Liver (tissue), 3 donors: ENCODE data around the gene KRT8.

Source experiments
- CTCF ChIP-seq: fragments of 150-350 bp; IDR thresholded peaks from 2 replicates; pipeline ENCODE4 v1.5.1; 2017; ENCODE audit warnings: improper control_type of control experiment, low read depth, low read length; ENCODE audit not compliant: missing input control
- GABPA ChIP-seq, 2 donors: IDR thresholded peaks in 1 of 2; conservative IDR thresholded peaks in 1 of 2; 2 replicates each; pipeline ENCODE4 v1.6.1; 2016; ENCODE audit warnings: antibody characterized with exemption in 2 of 2, mild to moderate bottlenecking in 1 of 2, moderate library complexity in 1 of 2
- MAX ChIP-seq: IDR thresholded peaks from 2 replicates; pipeline ENCODE4 v1.6.1; 2016; ENCODE audit warnings: antibody characterized with exemption
- RXRA ChIP-seq, 2 donors: IDR thresholded peaks; 2 replicates each; pipeline ENCODE4 v1.6.1; 2017 to 2018; ENCODE audit warnings: antibody characterized with exemption in 2 of 2, mild to moderate bottlenecking in 1 of 2
- donor health status: healthy.
- donor health status: healthy.

GRCh38 chr12:52895726-52896189, 9.1 kb downstream of the KRT8 start:
- no peak for TF ChIP-seq CTCF
- TF ChIP-seq RXRA (IDR thresholded peaks at IDR 0.05): no peak
- no peak for TF ChIP-seq MAX
- no peak for TF ChIP-seq GABPA (IDR thresholded peaks at IDR 0.05 in 1 of 2, conservative IDR thresholded peaks at IDR 0.05 in 1 of 2)
